Neural cell (in vitro differentiated cells): Measurements from ENCODE around the gene RIMS1. TPM values are rescaled to one million over a fixed set of nuclear protein-coding genes. Genes with fewer than 3 reads are reported as not detected.

Experiments used
- H2AFZ ChIP-seq: fragments of 200-600, 300-800 bp; sonication (generic), shearing (Covaris generic); 2 replicates; pipeline ENCODE4 v1.6.0; 2014; ENCODE audit warnings: low read depth, mild to moderate bottlenecking, antibody characterized with exemption, low read length, moderate library complexity
- H3F3A ChIP-seq: fragments of 200-600 bp; shearing (Covaris generic); 2 replicates; pipeline ENCODE4 v1.6.1; 2016; ENCODE audit warnings: mild to moderate bottlenecking, moderate library complexity, mixed read lengths, antibody characterized with exemption, low read length; ENCODE audit not compliant: insufficient read depth, poor library complexity, severe bottlenecking
- H3K27ac ChIP-seq: fragments of 200-600, 300-800 bp; sonication (generic), shearing (Covaris generic); 2 replicates; pipeline ENCODE4 v1.5.1; 2014; ENCODE audit warnings: mild to moderate bottlenecking, low read length, moderate library complexity
- H3K27me3 ChIP-seq: fragments of 300-800, 200-600 bp; sonication (generic), shearing (Covaris generic); 2 replicates; pipeline ENCODE4 v1.6.0; 2014; ENCODE audit warnings: mild to moderate bottlenecking, low read depth, low read length, moderate library complexity; ENCODE audit not compliant: insufficient read depth
- H3K36me3 ChIP-seq: fragments of 300-800, 200-600 bp; sonication (generic), shearing (Covaris generic); 2 replicates; pipeline ENCODE4 v1.5.1; 2014; ENCODE audit warnings: mild to moderate bottlenecking, antibody characterized with exemption, low read length, moderate library complexity; ENCODE audit not compliant: insufficient read depth
- H3K4me2 ChIP-seq: fragments of 300-800, 200-600 bp; sonication (generic), shearing (Covaris generic); 2 replicates; pipeline ENCODE4 v1.6.0; 2014; ENCODE audit warnings: mild to moderate bottlenecking, low read length
- H3K4me3 ChIP-seq: fragments of 300-800, 200-600 bp; sonication (generic), shearing (Covaris generic); 2 replicates; pipeline ENCODE4 v1.5.1; 2014; ENCODE audit warnings: mild to moderate bottlenecking, low read length, moderate library complexity
- H3K79me2 ChIP-seq: fragments of 200-600 bp; shearing (Covaris generic); replicated peaks from 2 replicates; pipeline ENCODE4 v1.6.0; 2014; ENCODE audit warnings: mild to moderate bottlenecking, low read length, moderate library complexity; ENCODE audit not compliant: insufficient read depth
- H3K9ac ChIP-seq: fragments of 300-800, 200-600 bp; sonication (generic), shearing (Covaris generic); 2 replicates; pipeline ENCODE4 v1.6.1; 2016; ENCODE audit warnings: mild to moderate bottlenecking, low read length, mixed read lengths
- H3K9me2 ChIP-seq: fragments of 200-600 bp; shearing (Covaris generic); 2 replicates; pipeline ENCODE4 v1.6.1; 2016; ENCODE audit warnings: mild to moderate bottlenecking, low read length, mixed read lengths; ENCODE audit not compliant: insufficient read depth
- H3K9me3 ChIP-seq: fragments of 200-600, 300-800 bp; sonication (generic), shearing (Covaris generic); 2 replicates; pipeline ENCODE4 v1.6.1; 2016; ENCODE audit warnings: mild to moderate bottlenecking, mixed run types, low read length, moderate library complexity, mixed read lengths
- H4K20me1 ChIP-seq: fragments of 200-600 bp; shearing (Covaris generic); 2 replicates; pipeline ENCODE4 v1.6.1; 2016; ENCODE audit warnings: mild to moderate bottlenecking, mixed run types; ENCODE audit not compliant: insufficient read depth
- EP300 ChIP-seq: fragments of 450-650 bp; conservative IDR thresholded peaks from 2 replicates; pipeline ENCODE4 v1.6.1; 2014; ENCODE audit warnings: antibody characterized with exemption, mild to moderate bottlenecking, moderate library complexity; ENCODE audit not compliant: poor library complexity, severe bottlenecking
- EZH2 ChIP-seq: fragments of 200-600, 300-800 bp; shearing (Covaris generic), sonication (generic); IDR thresholded peaks from 2 replicates; pipeline ENCODE4 v1.6.1; 2014; ENCODE audit warnings: antibody characterized with exemption, low read length, borderline replicate concordance, mild to moderate bottlenecking; ENCODE audit not compliant: insufficient read depth, poor library complexity, severe bottlenecking
- MXI1 ChIP-seq: fragments of 450-650 bp; conservative IDR thresholded peaks from 2 replicates; pipeline ENCODE4 v1.6.1; 2014; ENCODE audit warnings: antibody characterized with exemption, mild to moderate bottlenecking; ENCODE audit not compliant: poor library complexity, severe bottlenecking
- POLR2AphosphoS5 ChIP-seq: IDR thresholded peaks from 2 replicates; pipeline ENCODE4 v1.6.1; 2012
- RAD21 ChIP-seq: fragments of 450-650 bp; conservative IDR thresholded peaks from 2 replicates; pipeline ENCODE4 v1.6.1; 2014; ENCODE audit warnings: antibody characterized with exemption, mild to moderate bottlenecking, moderate library complexity
- SMC3 ChIP-seq: fragments of 450-650 bp; conservative IDR thresholded peaks from 2 replicates; pipeline ENCODE4 v1.6.1; 2014; ENCODE audit warnings: antibody characterized with exemption, mild to moderate bottlenecking, moderate library complexity; ENCODE audit not compliant: poor library complexity
- TAF1 ChIP-seq: IDR thresholded peaks from 2 replicates; pipeline ENCODE4 v1.6.1; 2012; ENCODE audit warnings: low read depth
- polyA plus RNA-seq: library from polyadenylated mRNA; depleted of rRNA; stranded (reverse); fragments of >200 nt; gene quantifications from 2 replicates; pipeline ENCODE4 v1.2.3, GENCODE V29; 2014
- TF ChIP-seq, protein P1 (sequence below): IDR thresholded peaks from 2 replicates; pipeline ENCODE4 v1.6.1; 2012; ENCODE audit warnings: borderline replicate concordance
- TF ChIP-seq, protein P2 (sequence below): fragments of 450-650 bp; IDR thresholded peaks from 2 replicates; pipeline ENCODE4 v1.5.1; 2014; ENCODE audit warnings: antibody characterized with exemption, mild to moderate bottlenecking, moderate library complexity; ENCODE audit not compliant: poor library complexity, severe bottlenecking

The RIMS1 gene
- polyA plus RNA-seq, 1 donor from 2014 or later, result 17.8 TPM

DNA sequence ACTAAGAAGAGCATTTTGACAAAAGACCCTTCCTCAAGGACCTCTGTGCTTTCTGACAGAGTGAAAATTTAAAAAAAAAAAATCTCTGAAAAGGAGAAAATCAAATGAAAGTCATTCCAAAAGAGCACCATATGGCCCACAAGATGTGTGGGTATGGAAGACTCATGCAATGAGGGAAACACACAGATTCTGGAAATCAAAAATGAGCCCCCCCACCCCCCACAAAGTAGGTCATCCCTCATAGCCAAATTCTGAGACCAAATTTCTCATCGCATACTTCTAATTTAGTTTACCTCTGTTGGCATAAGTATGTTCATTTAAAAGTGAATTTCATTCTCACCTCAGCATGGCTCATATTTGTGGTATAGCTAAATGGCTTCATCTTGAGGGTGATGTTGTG lies 554.3 kb downstream of the RIMS1 start:
- no peaks in the 10 kb centered on the region for H3K79me2 ChIP-seq
- TF ChIP-seq RAD21 (no peak), MXI1 (no peak), SMC3 (no peak), EZH2 (no peak), POLR2AphosphoS5 (no peak), TAF1 (no peak), EP300 (no peak)
- TF ChIP-seq, protein P1, sequence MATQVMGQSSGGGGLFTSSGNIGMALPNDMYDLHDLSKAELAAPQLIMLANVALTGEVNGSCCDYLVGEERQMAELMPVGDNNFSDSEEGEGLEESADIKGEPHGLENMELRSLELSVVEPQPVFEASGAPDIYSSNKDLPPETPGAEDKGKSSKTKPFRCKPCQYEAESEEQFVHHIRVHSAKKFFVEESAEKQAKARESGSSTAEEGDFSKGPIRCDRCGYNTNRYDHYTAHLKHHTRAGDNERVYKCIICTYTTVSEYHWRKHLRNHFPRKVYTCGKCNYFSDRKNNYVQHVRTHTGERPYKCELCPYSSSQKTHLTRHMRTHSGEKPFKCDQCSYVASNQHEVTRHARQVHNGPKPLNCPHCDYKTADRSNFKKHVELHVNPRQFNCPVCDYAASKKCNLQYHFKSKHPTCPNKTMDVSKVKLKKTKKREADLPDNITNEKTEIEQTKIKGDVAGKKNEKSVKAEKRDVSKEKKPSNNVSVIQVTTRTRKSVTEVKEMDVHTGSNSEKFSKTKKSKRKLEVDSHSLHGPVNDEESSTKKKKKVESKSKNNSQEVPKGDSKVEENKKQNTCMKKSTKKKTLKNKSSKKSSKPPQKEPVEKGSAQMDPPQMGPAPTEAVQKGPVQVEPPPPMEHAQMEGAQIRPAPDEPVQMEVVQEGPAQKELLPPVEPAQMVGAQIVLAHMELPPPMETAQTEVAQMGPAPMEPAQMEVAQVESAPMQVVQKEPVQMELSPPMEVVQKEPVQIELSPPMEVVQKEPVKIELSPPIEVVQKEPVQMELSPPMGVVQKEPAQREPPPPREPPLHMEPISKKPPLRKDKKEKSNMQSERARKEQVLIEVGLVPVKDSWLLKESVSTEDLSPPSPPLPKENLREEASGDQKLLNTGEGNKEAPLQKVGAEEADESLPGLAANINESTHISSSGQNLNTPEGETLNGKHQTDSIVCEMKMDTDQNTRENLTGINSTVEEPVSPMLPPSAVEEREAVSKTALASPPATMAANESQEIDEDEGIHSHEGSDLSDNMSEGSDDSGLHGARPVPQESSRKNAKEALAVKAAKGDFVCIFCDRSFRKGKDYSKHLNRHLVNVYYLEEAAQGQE, result no peak
- TF ChIP-seq, protein P2, sequence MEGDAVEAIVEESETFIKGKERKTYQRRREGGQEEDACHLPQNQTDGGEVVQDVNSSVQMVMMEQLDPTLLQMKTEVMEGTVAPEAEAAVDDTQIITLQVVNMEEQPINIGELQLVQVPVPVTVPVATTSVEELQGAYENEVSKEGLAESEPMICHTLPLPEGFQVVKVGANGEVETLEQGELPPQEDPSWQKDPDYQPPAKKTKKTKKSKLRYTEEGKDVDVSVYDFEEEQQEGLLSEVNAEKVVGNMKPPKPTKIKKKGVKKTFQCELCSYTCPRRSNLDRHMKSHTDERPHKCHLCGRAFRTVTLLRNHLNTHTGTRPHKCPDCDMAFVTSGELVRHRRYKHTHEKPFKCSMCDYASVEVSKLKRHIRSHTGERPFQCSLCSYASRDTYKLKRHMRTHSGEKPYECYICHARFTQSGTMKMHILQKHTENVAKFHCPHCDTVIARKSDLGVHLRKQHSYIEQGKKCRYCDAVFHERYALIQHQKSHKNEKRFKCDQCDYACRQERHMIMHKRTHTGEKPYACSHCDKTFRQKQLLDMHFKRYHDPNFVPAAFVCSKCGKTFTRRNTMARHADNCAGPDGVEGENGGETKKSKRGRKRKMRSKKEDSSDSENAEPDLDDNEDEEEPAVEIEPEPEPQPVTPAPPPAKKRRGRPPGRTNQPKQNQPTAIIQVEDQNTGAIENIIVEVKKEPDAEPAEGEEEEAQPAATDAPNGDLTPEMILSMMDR, result no peak
- H2AFZ ChIP-seq, result no peak overlapping the region
- H3K4me3 ChIP-seq, result no peak overlapping the region
- no peak overlapping the region for H3K4me2 ChIP-seq
- H3K36me3 ChIP-seq, result no peaks in the 10 kb centered on the region
- H3K9me2 ChIP-seq, result no peaks in the 10 kb centered on the region
- H3K9me3 ChIP-seq, result no peaks in the 10 kb centered on the region
- no peak overlapping the region for H3K27ac ChIP-seq
- H4K20me1 ChIP-seq, result no peaks in the 10 kb centered on the region
- H3F3A ChIP-seq, result no peaks in the 10 kb centered on the region
- no peaks in the 10 kb centered on the region for H3K27me3 ChIP-seq
- H3K9ac ChIP-seq, result no peak overlapping the region

DNA sequence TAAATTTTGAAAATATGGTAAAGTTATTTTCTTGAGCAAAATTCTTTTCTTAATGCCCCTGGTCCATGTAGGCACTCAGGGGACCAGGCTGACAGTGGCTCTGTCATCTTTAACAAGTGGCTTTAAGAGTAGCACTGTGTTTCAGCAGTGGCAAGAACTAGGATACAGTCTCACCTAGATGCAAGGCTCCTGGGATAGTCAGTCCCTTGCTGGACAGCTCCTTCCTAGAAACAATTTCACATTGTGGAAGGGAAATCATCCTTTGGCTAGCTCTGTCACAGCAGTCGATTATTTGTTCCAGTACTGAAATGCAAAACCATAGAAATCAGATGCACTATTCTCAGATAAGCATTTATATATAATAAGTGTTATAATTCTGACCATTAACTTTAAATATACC lies 560.1 kb downstream of the RIMS1 start:
- H2AFZ ChIP-seq, result no peak overlapping the region
- TF ChIP-seq, protein P2, result no peak
- no peak for TF ChIP-seq TAF1
- TF ChIP-seq, protein P1, result no peak
- TF ChIP-seq MXI1, result no peak
- TF ChIP-seq RAD21, result no peak
- no peak for TF ChIP-seq POLR2AphosphoS5
- no peak for TF ChIP-seq EP300
- TF ChIP-seq SMC3, result no peak
- no peak for TF ChIP-seq EZH2
- no peaks in the 10 kb centered on the region for H3F3A ChIP-seq
- no peak overlapping the region for H3K4me2 ChIP-seq
- no peaks in the 10 kb centered on the region for H3K9me2 ChIP-seq
- no peak overlapping the region for H3K4me3 ChIP-seq
- no peak overlapping the region for H3K9ac ChIP-seq
- no peaks in the 10 kb centered on the region for H3K9me3 ChIP-seq
- H3K27me3 ChIP-seq, result no peaks in the 10 kb centered on the region
- H4K20me1 ChIP-seq, result no peaks in the 10 kb centered on the region
- H3K27ac ChIP-seq, result no peak overlapping the region
- H3K36me3 ChIP-seq, result no peaks in the 10 kb centered on the region
- no peaks in the 10 kb centered on the region for H3K79me2 ChIP-seq
